ENCODE measurements around the gene CMTM6. TPM values are rescaled to one million over a fixed set of nuclear protein-coding genes. Genes with fewer than 3 reads are reported as not detected.
A peak's percentile ranks its signal among the peaks of the same experiment; 100 is the strongest.

The CMTM6 gene
- total and polyA plus RNA-seq, 2 of the 8 experiments (the other 6 are each of a cell fraction or from before 2014, with no cell fraction given), result 24.0 to 51.5 TPM

DNA sequence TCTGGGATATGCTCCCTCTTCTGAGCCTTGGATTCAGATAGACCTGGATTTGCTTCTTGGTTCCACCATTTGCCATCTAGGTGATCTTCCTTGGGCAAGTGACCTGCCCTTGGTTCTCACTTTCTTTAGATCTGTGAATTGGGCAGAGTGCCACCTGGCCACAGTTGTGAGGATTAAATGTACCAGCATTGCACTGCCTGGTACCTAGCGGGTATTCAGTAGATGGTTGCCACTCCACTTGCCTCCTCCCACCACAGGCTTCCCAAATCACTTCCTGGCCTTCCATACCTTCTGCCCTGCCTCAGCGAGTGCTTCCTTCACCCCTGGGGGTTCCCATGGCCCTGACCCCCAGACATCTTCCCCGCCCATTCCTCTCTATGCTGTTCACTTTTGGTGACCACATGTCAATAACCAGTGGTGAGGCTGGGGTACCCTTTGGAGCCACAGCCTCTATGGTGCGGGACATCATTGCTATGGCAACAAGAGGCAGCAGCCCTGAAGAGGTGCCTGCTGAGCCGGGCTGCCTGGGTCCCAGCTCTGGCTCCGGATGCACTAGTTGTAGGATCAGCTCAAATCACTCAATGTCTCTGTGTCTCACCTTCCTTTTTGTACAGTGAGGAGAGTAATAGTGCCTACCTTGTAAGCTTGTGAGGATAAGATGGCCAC, 70.5 kb downstream of the CMTM6 start:
- Histone ChIP-seq H3K23ac (ENCODE audit: insufficient read length) (no peak overlapping the region), H3K27ac (ENCODE audit: low read depth, low read length) (no peak overlapping the region), H2BK120ac (replicated peaks; ENCODE audit: low read depth, low read length) (no peak overlapping the region), H4K5ac (ENCODE audit: insufficient read length, low read depth, low read length) (no peak overlapping the region), H2BK15ac (ENCODE audit: low read length) (no peak overlapping the region), H3K4ac (replicated peaks; ENCODE audit: insufficient read length, low read depth, low read length) (no peak overlapping the region), H3K79me1 (ENCODE audit: low read depth, low read length) (peaks cover 2% of the 10 kb centered on the region; the same call in 1 of the 2 replicates), H2AK5ac (ENCODE audit: low read depth, low read length) (no peak overlapping the region), H2AFZ (ENCODE audit: low read length) (no peak overlapping the region), H2BK20ac (ENCODE audit: low read length) (no peak overlapping the region), H3K4me3 (ENCODE audit: extremely low read depth in 1 of 4, insufficient read depth in 2 of 4, low read depth in 3 of 4, low read length in 4 of 4) (no peak overlapping the region), H3K56ac (replicated peaks; ENCODE audit: insufficient read length, low read depth, low read length) (no peak overlapping the region), H2BK12ac (ENCODE audit: low read depth, low read length) (no peak overlapping the region), H3K18ac (ENCODE audit: extremely low read depth, low read length) (no peak overlapping the region), H3K14ac (ENCODE audit: insufficient read length) (no peak overlapping the region), H3K79me2 (ENCODE audit: control insufficient read depth in 1 of 2, insufficient read depth in 2 of 2, low read length in 2 of 2) (peaks cover 0 to 8% of the 10 kb centered on the region in 2 experiments; a peak in 1 of 4 replicates), H3K4me2 (ENCODE audit: insufficient read depth in 1 of 2, low read depth in 2 of 2, low read length in 2 of 2) (no peak overlapping the region), H2BK5ac (ENCODE audit: low read depth, low read length) (no peak overlapping the region), H4K20me1 (replicated peaks in 1 of 2; ENCODE audit: control insufficient read depth in 1 of 2, insufficient read depth in 2 of 2, low read length in 2 of 2) (peaks cover 3 to 7% of the 10 kb centered on the region in 2 experiments), H3K9ac (replicated peaks in 1 of 4; ENCODE audit: extremely low read depth in 1 of 4, low read depth in 3 of 4, low read length in 3 of 4) (no peak overlapping the region), H3K23me2 (ENCODE audit: low read depth, low read length) (no peaks in the 10 kb centered on the region), H3K36me3 (ENCODE audit: control insufficient read depth in 2 of 4, insufficient read depth in 4 of 4, low read length in 3 of 4) (no peaks in the 10 kb centered on the region), H3K27me3 (replicated peaks in 1 of 4; ENCODE audit: control insufficient read depth in 3 of 4, extremely low read depth in 1 of 4, insufficient read depth in 3 of 4, low read length in 3 of 4) (no peaks in the 10 kb centered on the region), H3K4me1 (replicated peaks in 1 of 4; ENCODE audit: control insufficient read depth in 3 of 4, insufficient read depth in 4 of 4, low read length in 3 of 4) (peaks cover 0 to 3% (median 1%) of the 10 kb centered on the region in 4 experiments; a peak in 1 of 7 replicates), H4K8ac (ENCODE audit: extremely low read depth, insufficient read depth, low read length) (no peak overlapping the region; the same call in 1 of the 2 replicates), H3K9me3 (ENCODE audit: insufficient read depth in 2 of 2, low read depth in 1 of 2, low read length in 1 of 2) (no peaks in the 10 kb centered on the region), H4K91ac (replicated peaks; ENCODE audit: insufficient read length, low read length) (no peak overlapping the region)
- 88% methylated on average over 6 of the region's 6 CpGs; no CpG with 5 or more reads in 1 of the 2 experiments for WGBS, 2 experiments (ENCODE audit: extremely low coverage in 1 of 2, insufficient coverage in 1 of 2, insufficient read length in 1 of 2, insufficient replicate concordance in 2 of 2, low coverage in 1 of 2, low lambda C conversion rate in 2 of 2, missing lambda C conversion rate in 1 of 2)
- POLR2A ChIA-PET (ENCODE audit: partially characterized antibody), result no interaction called here
- CTCF ChIA-PET (ENCODE audit: partially characterized antibody), result interaction anchor here (1.1 to 1.3 kb wide), 3 partner anchors 10 to 56 kb away, joined by 3 to 5 read pairs (median 3); no protein-coding TSS in a partner anchor
- peak in 1 of 2 experiments; percentile 39 for DNase-seq (ENCODE audit: low read depth in 1 of 2, low spot score in 2 of 2)
- TF ChIP-seq SRF (IDR thresholded peaks at IDR 0.05; ENCODE audit: low read depth, low read length) (no peak), POLR2A (IDR thresholded peaks at IDR 0.05; ENCODE audit: control extremely low read depth in 1 of 2, low read depth in 2 of 2, low read length in 2 of 2) (no peak), SP1 (IDR thresholded peaks at IDR 0.05; ENCODE audit: low read depth, low read length) (no peak), GABPA (IDR thresholded peaks at IDR 0.05; ENCODE audit: borderline replicate concordance, insufficient read depth, low read length) (no peak), RFX5 (IDR thresholded peaks at IDR 0.05; ENCODE audit: borderline replicate concordance, low read depth, low read length) (no peak), CHD1 (IDR thresholded peaks at IDR 0.05; ENCODE audit: low read depth, low read length) (no peak), CTBP2 (IDR thresholded peaks at IDR 0.05; ENCODE audit: borderline replicate concordance, insufficient read depth, insufficient read length, low read length) (no peak), POU5F1 (IDR thresholded peaks at IDR 0.05; ENCODE audit: low read depth, low read length) (no peak), TAF1 (IDR thresholded peaks at IDR 0.05; ENCODE audit: low read depth, low read length) (no peak), CHD2 (IDR thresholded peaks at IDR 0.05; ENCODE audit: low read length) (no peak), BRCA1 (IDR thresholded peaks at IDR 0.05; ENCODE audit: low read depth, low read length) (no peak), KDM5A (IDR thresholded peaks at IDR 0.05; ENCODE audit: low read length) (no peak), NANOG (IDR thresholded peaks at IDR 0.05; ENCODE audit: insufficient read depth, low read depth, low read length, poor library complexity, severe bottlenecking) (no peak)
- TF ChIP-seq, protein P1, sequence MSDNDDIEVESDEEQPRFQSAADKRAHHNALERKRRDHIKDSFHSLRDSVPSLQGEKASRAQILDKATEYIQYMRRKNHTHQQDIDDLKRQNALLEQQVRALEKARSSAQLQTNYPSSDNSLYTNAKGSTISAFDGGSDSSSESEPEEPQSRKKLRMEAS (IDR thresholded peaks at IDR 0.05), result no peak
- FAIRE-seq, result no peak

Data from H1 (cell line).